Measurements from ENCODE around the gene CBLL2. TPM values are rescaled to one million over a fixed set of nuclear protein-coding genes. Genes with fewer than 3 reads are reported as not detected.

Gene CBLL2, protein sequence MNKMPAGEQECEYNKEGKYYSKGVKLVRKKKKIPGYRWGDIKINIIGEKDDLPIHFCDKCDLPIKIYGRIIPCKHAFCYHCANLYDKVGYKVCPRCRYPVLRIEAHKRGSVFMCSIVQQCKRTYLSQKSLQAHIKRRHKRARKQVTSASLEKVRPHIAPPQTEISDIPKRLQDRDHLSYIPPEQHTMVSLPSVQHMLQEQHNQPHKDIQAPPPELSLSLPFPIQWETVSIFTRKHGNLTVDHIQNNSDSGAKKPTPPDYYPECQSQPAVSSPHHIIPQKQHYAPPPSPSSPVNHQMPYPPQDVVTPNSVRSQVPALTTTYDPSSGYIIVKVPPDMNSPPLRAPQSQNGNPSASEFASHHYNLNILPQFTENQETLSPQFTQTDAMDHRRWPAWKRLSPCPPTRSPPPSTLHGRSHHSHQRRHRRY
- total RNA-seq: not detected in 2 replicates

DNA sequence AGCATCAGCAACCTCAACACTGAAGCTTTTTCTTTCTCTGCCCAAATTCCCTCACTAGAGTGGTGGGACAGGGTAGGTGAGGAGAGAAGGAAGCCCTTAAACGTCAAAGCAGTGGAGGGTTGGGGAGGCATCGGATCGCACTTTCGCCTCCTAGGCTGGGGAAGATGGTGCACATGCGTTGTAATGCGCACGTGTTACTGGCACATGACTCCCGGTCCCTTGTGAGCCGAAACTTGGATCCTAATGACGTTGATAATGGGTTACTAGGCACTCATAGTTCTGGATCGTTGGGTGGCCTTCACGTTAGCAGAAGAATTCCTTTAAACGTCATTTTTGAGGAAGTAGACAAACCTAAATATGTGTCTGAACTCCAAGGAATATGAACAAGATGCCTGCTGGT is at the start of gene CBLL2:
CBLL2 (plus strand) TSS at position 301 of the 400 bp plus-strand sequence; CDS start at position 380, 79 bp downstream.

Other genes with a start within 250 kb of the CBLL2 start
- gene PHEX, start 240.6 kb upstream of the CBLL2 start, total RNA-seq: 0.54 and 1.2 TPM in 2 replicates

Data from cardiac ventricle fibroblast (primary cell).